Fibroblast of villous mesenchyme (primary cell): ENCODE results near the gene DPH5. TPM values are rescaled to one million over a fixed set of nuclear protein-coding genes. Genes with fewer than 3 reads are reported as not detected.
A peak's percentile ranks its signal among the peaks of the same experiment; 100 is the strongest.
"Not testable (repeated sequence)": the region's sequence is repeated elsewhere in the genome, so short reads cannot be mapped to it uniquely, and the experiment has no call there.

Experiments used
- DNase-seq: peaks from one replicate; pipeline ENCODE4 v3.0.0-alpha.2; 2010; ENCODE audit warnings: low read depth
- H3K4me3 ChIP-seq: 2 replicates; pipeline ENCODE4 v1.5.1; 2011; ENCODE audit warnings: low read depth, mild to moderate bottlenecking, low read length
- total RNA-seq: library from RNA; depleted of rRNA; stranded (reverse); fragments of >200 nt; gene quantifications from 2 replicates; pipeline ENCODE4 v1.2.3, GENCODE V29; 2012
- TF ChIP-seq, protein P1 (sequence below): IDR thresholded peaks from 2 replicates; pipeline ENCODE4 v1.5.1; 2012; ENCODE audit warnings: low read depth, mild to moderate bottlenecking, low read length; ENCODE audit not compliant: insufficient read depth

The DPH5 gene
- 27.7 and 32.0 TPM in 2 replicates for total RNA-seq

- DNase-seq = peak; percentile 93
- TF ChIP-seq, protein P1, sequence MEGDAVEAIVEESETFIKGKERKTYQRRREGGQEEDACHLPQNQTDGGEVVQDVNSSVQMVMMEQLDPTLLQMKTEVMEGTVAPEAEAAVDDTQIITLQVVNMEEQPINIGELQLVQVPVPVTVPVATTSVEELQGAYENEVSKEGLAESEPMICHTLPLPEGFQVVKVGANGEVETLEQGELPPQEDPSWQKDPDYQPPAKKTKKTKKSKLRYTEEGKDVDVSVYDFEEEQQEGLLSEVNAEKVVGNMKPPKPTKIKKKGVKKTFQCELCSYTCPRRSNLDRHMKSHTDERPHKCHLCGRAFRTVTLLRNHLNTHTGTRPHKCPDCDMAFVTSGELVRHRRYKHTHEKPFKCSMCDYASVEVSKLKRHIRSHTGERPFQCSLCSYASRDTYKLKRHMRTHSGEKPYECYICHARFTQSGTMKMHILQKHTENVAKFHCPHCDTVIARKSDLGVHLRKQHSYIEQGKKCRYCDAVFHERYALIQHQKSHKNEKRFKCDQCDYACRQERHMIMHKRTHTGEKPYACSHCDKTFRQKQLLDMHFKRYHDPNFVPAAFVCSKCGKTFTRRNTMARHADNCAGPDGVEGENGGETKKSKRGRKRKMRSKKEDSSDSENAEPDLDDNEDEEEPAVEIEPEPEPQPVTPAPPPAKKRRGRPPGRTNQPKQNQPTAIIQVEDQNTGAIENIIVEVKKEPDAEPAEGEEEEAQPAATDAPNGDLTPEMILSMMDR = no peak
Observed at GRCh38 chr1:101025657-101026429, at the start of gene DPH5. Gene DPH5, minus strand, starts transcription at chr1:101025784. Its CDS starts 341 bp downstream, at chr1:101025443.

GRCh38 chr1:101073836-101074235 lies 48.3 kb upstream of the DPH5 start:
- TF ChIP-seq, protein P1 = no peak
- DNase-seq = no peak

More at GRCh38 chr1:101025657-101026429, at the start of gene DPH5:
- H3K4me3 ChIP-seq = peak within 1 kb of the TSS; percentile 86

DNA sequence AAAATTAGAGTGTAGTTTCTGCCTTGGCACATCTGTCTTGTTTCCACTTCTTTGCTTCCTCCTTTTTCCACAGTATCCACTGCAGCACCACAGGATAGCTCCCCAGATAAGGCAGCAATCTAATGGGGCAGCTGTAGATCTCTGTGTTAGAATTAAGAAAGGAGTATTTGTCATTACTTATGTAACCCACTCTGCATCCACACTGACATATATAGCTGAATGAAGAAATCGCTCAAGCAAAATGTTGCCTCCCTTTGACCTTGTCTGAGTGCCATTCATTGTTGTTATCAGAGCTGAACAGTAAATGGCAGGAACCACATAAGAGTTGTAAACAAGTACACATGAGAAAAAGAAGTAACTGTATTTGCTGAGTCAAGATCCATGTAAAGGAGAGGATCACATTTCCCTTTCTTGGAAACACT lies 45.9 kb upstream of the DPH5 start:
- DNase-seq = peak; percentile 2
- TF ChIP-seq, protein P1 = no peak
- no peak overlapping the region for H3K4me3 ChIP-seq

More at GRCh38 chr1:101073836-101074235, 48.3 kb upstream of the DPH5 start:
- no peak overlapping the region for H3K4me3 ChIP-seq

- TF ChIP-seq, protein P1 = no peak
- no peak for DNase-seq
- no peak overlapping the region for H3K4me3 ChIP-seq
Observed at GRCh38 chr1:101069158-101069557, 43.6 kb upstream of the DPH5 start.

DNA sequence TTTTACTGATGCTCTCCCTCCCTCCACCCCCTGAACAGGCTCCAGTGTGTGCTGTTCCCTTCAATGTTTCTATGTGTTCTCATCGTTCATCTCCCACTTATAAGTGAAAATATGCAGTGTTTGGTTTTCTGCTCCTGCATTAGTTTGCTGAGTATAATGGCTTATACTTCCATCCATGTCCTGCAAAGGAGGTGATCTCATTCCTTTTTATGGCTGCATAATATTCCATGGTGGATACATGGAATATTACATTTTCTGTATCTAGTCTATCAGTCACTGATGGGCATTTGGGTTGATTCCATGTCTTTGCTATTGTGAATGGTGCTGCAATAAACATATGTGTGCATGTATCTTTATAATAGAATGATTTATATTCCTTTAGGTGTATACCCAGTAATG lies 41.4 kb upstream of the DPH5 start:
- DNase-seq, H3K4me3 ChIP-seq: not testable (repeated sequence)

GRCh38 chr1:101066260-101066936 lies 40.8 kb upstream of the DPH5 start:
- DNase-seq = no peak
- TF ChIP-seq, protein P1 = no peak
- H3K4me3 ChIP-seq = no peak overlapping the region

GRCh38 chr1:101065575-101065974 lies 40.0 kb upstream of the DPH5 start:
- TF ChIP-seq, protein P1 = no peak
- no peak overlapping the region for H3K4me3 ChIP-seq
- DNase-seq = no peak
